Right atrium auricular region (tissue), 2 donors: ENCODE measurements around the gene MAP2K5. TPM values are rescaled to one million over a fixed set of nuclear protein-coding genes. Genes with fewer than 3 reads are reported as not detected.

Source experiments
- DNase-seq: peaks from one replicate; pipeline ENCODE4 v3.0.0-alpha.2; 2019; ENCODE audit warnings: low spot score
- H3K27ac ChIP-seq, 2 donors: fragments of 200-600 bp; sonication (generic); 1 replicate in 1 of 2; 2 replicates in 1 of 2; pipeline ENCODE4 v1.5.1; 2016 to 2019
- H3K27me3 ChIP-seq, 2 donors: fragments of 200-600 bp; sonication (generic); one replicate each; pipeline versions ENCODE4 v1.5.1 to v1.6.0; 2017 to 2019
- H3K36me3 ChIP-seq: fragments of 200-600 bp; sonication (generic); one replicate; pipeline ENCODE4 v1.5.1; 2016
- H3K4me1 ChIP-seq, 2 donors: fragments of 200-600 bp; sonication (generic); one replicate each; pipeline versions ENCODE4 v1.5.1 to v1.6.0; 2017 to 2019
- H3K4me3 ChIP-seq, 2 donors: fragments of 200-600 bp; sonication (generic); 1 replicate in 1 of 2; 2 replicates in 1 of 2; pipeline ENCODE4 v1.5.1; 2017 to 2019; ENCODE audit warnings: mild to moderate bottlenecking in 1 of 2, moderate library complexity in 1 of 2
- H3K9me3 ChIP-seq, 2 donors: fragments of 200-600 bp; sonication (generic); one replicate each; pipeline ENCODE4 v1.5.1; 2019
- total RNA-seq, 2 donors: library from RNA; depleted of rRNA; stranded (reverse); fragments of >200 nt; gene quantifications; one replicate each; pipeline ENCODE4 v1.1.0, GENCODE V29; 2016
- TF ChIP-seq, protein P1 (sequence below), 2 donors: fragments of 200-600 bp; sonication (generic); IDR thresholded peaks; one replicate each; pipeline ENCODE4 v1.5.1; 2019; ENCODE audit warnings: antibody characterized with exemption in 2 of 2

Gene MAP2K5
- total RNA-seq, 2 donors from 2014 or later: 5.8 to 6.7 TPM

DNA sequence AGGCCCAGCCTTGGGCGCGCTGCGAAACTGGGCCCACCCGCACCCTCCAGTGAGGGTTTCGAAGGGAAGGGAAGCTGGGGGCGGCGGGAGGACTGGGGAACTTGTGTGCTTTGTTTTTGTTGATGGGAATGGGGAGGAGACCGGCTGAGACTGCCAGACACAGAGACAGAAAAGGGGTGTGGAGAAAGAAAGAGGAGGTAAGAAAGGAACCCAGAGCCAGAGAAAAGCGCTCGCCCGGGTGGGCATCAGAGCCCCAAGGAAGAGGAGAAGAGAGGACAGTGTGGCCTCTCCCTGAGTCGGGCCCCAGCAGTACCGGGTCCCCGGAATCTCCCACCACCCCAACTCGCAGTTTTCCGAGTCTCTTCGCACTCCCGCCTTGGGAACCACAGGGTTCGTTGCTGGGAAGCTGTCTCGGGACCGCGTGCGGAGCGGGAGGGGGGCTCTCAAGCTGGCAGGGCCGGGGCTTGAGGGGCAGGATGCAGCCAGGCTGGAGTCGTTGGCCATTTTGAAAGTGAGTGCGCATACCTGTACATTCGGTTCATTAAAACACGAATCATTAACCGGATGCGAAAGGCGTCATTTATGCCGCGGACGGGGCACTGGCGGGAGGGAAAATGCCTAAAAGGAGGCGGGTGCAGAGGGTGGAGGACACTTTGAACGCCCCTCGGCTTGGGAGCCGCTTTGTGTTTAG, 285.9 kb downstream of the MAP2K5 start:
- Histone ChIP-seq H3K9me3 (no peaks in the 10 kb centered on the region), H3K27ac (no peak overlapping the region), H3K36me3 (no peaks in the 10 kb centered on the region), H3K27me3 (peaks cover 83 to 93% of the 10 kb centered on the region in 2 donors), H3K4me1 (peaks cover 0 to 77% of the 10 kb centered on the region in 2 donors), H3K4me3 (peak overlapping the region in 1 of 2 donors; percentile 25)
- no peak for DNase-seq
- TF ChIP-seq, protein P1, sequence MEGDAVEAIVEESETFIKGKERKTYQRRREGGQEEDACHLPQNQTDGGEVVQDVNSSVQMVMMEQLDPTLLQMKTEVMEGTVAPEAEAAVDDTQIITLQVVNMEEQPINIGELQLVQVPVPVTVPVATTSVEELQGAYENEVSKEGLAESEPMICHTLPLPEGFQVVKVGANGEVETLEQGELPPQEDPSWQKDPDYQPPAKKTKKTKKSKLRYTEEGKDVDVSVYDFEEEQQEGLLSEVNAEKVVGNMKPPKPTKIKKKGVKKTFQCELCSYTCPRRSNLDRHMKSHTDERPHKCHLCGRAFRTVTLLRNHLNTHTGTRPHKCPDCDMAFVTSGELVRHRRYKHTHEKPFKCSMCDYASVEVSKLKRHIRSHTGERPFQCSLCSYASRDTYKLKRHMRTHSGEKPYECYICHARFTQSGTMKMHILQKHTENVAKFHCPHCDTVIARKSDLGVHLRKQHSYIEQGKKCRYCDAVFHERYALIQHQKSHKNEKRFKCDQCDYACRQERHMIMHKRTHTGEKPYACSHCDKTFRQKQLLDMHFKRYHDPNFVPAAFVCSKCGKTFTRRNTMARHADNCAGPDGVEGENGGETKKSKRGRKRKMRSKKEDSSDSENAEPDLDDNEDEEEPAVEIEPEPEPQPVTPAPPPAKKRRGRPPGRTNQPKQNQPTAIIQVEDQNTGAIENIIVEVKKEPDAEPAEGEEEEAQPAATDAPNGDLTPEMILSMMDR (IDR thresholded peaks at IDR 0.05): no peak

DNA sequence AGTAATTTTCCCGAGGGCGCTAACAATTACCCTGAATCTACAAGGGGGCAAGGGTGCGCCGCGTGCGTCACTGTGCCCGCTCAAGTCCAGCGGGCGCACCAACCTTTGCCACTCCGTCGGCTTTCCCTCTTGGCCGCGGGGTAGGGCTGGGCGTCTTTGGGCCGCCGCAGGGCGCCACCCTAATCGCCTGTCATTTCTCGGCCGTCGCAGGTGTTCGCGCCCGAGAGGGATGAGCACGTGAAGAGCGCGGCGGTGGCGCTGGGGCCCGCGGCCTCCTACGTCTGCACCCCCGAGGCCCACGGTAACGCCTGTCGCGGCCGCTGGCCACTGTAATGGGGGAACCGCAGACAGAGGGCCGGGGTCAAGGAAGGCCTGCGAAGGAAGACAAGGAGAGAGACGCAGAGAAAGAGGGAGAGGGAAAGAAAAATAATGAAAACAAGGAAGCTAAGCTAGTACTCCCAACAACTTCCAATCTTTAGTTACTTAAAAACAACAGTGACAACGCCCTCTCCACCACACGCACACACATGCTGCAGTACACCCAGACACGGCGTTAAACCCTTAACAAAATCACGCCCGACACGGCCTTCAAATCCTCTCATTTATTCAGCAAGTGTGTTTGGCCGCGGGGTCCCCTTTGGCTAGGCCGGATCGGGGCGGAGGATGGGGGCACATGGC, 286.6 kb downstream of the MAP2K5 start:
- Histone ChIP-seq H3K4me1 (peaks cover 0 to 77% of the 10 kb centered on the region in 2 donors), H3K4me3 (peak overlapping the region in 1 of 2 donors; percentile 14), H3K27me3 (peaks cover 84 to 93% of the 10 kb centered on the region in 2 donors), H3K27ac (no peak overlapping the region), H3K36me3 (no peaks in the 10 kb centered on the region), H3K9me3 (no peaks in the 10 kb centered on the region)
- TF ChIP-seq, protein P1 (IDR thresholded peaks at IDR 0.05): no peak
- no peak for DNase-seq

DNA sequence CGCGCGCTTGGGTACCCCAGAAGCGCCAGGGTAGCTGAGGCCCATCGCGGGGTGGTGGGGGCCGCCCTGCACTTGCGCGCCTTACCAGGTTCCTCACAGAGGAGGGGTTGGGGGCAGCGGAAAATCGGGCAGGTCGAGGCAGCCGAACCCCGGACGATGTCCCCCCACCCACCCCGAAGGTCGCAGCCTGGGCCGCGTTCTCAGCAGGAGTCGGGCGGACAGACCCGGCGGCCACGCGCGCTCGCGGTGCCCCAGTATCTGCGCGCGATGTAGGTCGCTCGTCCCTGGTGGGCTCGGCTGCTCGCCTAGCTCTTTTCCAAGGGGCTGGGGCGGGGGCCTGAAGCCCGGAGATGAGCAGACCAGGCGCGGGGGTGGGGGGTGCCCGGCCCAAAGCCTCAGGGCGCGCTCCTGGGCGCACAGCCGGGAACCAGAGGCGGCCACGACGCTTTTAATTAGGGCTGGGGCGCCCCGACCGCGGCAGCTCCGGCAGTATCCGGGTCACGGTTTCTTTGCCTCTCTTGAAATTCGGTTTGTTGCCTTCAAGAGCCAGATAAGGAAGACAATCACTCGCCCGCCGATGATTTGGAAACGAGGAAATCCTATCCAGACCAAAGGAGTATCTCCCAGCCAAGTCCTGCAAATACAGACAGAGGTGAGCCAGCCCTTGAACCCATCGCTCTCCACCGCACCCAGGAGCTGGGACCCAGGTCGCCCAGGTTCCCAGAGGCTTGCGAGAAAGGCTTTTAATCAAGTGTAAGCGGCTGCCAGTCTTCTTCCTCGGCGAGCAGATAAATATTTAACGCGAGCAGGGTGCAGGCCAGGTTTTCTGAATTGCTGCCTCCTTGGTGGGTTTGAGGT, 287.4 kb downstream of the MAP2K5 start:
- Histone ChIP-seq H3K27ac (no peak overlapping the region), H3K4me3 (no peak overlapping the region), H3K9me3 (no peaks in the 10 kb centered on the region), H3K27me3 (peaks cover 82 to 91% of the 10 kb centered on the region in 2 donors), H3K4me1 (peaks cover 0 to 77% of the 10 kb centered on the region in 2 donors), H3K36me3 (no peaks in the 10 kb centered on the region)
- DNase-seq: no peak
- TF ChIP-seq, protein P1 (IDR thresholded peaks at IDR 0.05): no peak

DNA sequence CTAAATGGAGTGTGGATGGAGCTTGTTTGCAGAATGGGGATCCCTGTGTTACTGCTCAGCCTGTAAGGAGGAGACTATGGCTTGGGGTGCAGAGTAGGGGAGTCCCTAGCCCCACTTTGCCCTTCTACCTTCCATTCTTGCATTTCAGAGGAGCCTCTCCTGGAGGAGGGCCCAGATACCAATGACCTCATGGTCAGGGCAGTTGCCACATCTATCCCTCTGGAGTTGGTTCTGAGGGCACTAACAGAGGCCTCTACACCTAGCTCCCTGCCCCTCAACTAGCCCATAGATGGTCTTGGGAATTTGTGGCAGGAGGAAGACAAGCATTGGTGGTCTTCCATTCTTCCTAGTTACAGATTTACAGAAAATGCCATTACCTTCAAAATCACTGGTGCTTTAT, 288.9 kb downstream of the MAP2K5 start:
- no peak overlapping the region for H3K4me3 ChIP-seq
- H3K36me3 ChIP-seq: no peaks in the 10 kb centered on the region
- no peak for DNase-seq
- H3K4me1 ChIP-seq: peaks cover 0 to 78% of the 10 kb centered on the region in 2 donors
- peaks cover 76 to 87% of the 10 kb centered on the region in 2 donors for H3K27me3 ChIP-seq
- TF ChIP-seq, protein P1 (IDR thresholded peaks at IDR 0.05): no peak
- H3K9me3 ChIP-seq: no peaks in the 10 kb centered on the region
- no peak overlapping the region for H3K27ac ChIP-seq

DNA sequence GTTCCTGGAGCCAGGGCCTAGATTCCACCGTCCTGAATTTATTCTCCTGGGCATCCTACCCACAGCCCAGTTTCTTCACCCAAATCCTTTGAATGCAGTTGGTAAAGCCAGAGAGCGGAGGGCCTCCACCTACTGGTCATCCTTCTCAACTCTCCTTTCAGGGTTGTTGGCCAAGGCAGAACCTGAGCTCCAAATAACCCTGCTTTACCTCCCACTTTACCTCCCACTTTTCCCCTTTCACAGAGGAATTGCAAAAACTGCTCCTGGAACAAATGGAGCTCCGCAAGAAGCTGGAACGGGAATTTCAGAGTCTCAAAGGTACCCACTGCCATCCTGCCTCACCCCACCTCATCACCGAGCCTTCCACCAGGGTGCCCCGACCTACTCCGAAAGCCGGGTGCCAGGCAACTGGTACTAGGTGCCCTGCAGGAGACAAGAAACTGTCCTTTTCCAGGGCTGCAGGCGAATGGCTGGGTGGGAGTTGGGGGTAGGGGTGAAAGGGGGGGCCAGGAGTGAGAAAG, 289.6 kb downstream of the MAP2K5 start:
- no peaks in the 10 kb centered on the region for H3K36me3 ChIP-seq
- no peak overlapping the region for H3K27ac ChIP-seq
- no peaks in the 10 kb centered on the region for H3K9me3 ChIP-seq
- no peak overlapping the region for H3K4me3 ChIP-seq
- TF ChIP-seq, protein P1 (IDR thresholded peaks at IDR 0.05): peak in 1 of 2 donors; percentile 32
- DNase-seq: no peak
- peaks cover 0 to 72% of the 10 kb centered on the region in 2 donors for H3K4me1 ChIP-seq
- peaks cover 72 to 80% of the 10 kb centered on the region in 2 donors for H3K27me3 ChIP-seq
